HepG2 (cell line): ENCODE results near the gene TMEM253. TPM values are rescaled to one million over a fixed set of nuclear protein-coding genes. Genes with fewer than 3 reads are reported as not detected.

Experiments used
- DPF2 ChIP-seq: sonication (generic); formaldehyde crosslinking; IDR thresholded peaks from 2 replicates; pipeline ENCODE4 v1.4.0; 2020; ENCODE audit warnings: mild to moderate bottlenecking, low read depth, missing genetic modification reagents, borderline replicate concordance
- EEA1 ChIP-seq: sonication (generic); formaldehyde crosslinking; IDR thresholded peaks from 2 replicates; pipeline ENCODE4 v1.5.1; 2020; ENCODE audit warnings: mild to moderate bottlenecking, missing genetic modification reagents, borderline replicate concordance
- FOXO4 ChIP-seq: sonication (generic); formaldehyde crosslinking; conservative IDR thresholded peaks from 2 replicates; pipeline ENCODE4 v1.8.1; 2023; ENCODE audit warnings: missing genetic modification reagents
- GFI1 ChIP-seq: sonication (generic); formaldehyde crosslinking; IDR thresholded peaks from 2 replicates; pipeline ENCODE4 v1.5.0; 2020; ENCODE audit warnings: missing genetic modification reagents, mild to moderate bottlenecking, borderline replicate concordance
- HNF4A ChIP-seq: sonication (generic); formaldehyde crosslinking; IDR thresholded peaks from 2 replicates; pipeline ENCODE4 v1.4.0; 2020; ENCODE audit warnings: missing genetic modification reagents
- IRF2 ChIP-seq: IDR thresholded peaks from 2 replicates; pipeline ENCODE4 v1.6.1; 2018; ENCODE audit warnings: missing genetic modification reagents, missing compliant biosample characterization
- KLF11 ChIP-seq: IDR thresholded peaks from 2 replicates; pipeline ENCODE4 v1.6.1; 2016; ENCODE audit warnings: missing compliant biosample characterization
- NBN ChIP-seq: fragments of 450-650 bp; conservative IDR thresholded peaks from 2 replicates; pipeline ENCODE4 v1.6.1; 2017
- NFE2L2 ChIP-seq: fragments of 150-350 bp; IDR thresholded peaks from 2 replicates; pipeline ENCODE4 v1.6.1; 2014; ENCODE audit warnings: low read length
- RNF2 ChIP-seq: fragments of 450-650 bp; conservative IDR thresholded peaks from 2 replicates; pipeline ENCODE4 v1.6.1; 2016; ENCODE audit warnings: low read depth
- SKIL ChIP-seq: sonication (generic); formaldehyde crosslinking; IDR thresholded peaks from 2 replicates; pipeline ENCODE4 v1.8.0; 2022; ENCODE audit warnings: missing genetic modification reagents, mild to moderate bottlenecking, moderate library complexity, borderline replicate concordance
- STAT6 ChIP-seq: sonication (generic); formaldehyde crosslinking; IDR thresholded peaks from 2 replicates; pipeline ENCODE4 v1.4.0; 2020; ENCODE audit warnings: missing genetic modification reagents, mild to moderate bottlenecking, borderline replicate concordance
- TGIF2 ChIP-seq: IDR thresholded peaks from 2 replicates; pipeline ENCODE4 v1.6.1; 2016; ENCODE audit warnings: control low read depth, missing compliant biosample characterization
- TRAFD1 ChIP-seq: sonication (generic); formaldehyde crosslinking; IDR thresholded peaks from 2 replicates; pipeline ENCODE4 v1.5.1; 2020; ENCODE audit warnings: missing genetic modification reagents, mild to moderate bottlenecking, borderline replicate concordance
- ZC3H4 ChIP-seq: sonication (generic); formaldehyde crosslinking; IDR thresholded peaks from 2 replicates; pipeline ENCODE4 v1.4.0; 2020; ENCODE audit warnings: missing genetic modification reagents, borderline replicate concordance
- ZFP82 ChIP-seq: sonication (generic); formaldehyde crosslinking; IDR thresholded peaks from 2 replicates; pipeline ENCODE4 v1.5.1; 2020; ENCODE audit warnings: mild to moderate bottlenecking, missing genetic modification reagents, borderline replicate concordance
- ZNF296 ChIP-seq: sonication (generic); formaldehyde crosslinking; conservative IDR thresholded peaks from 2 replicates; pipeline ENCODE4 v1.5.0; 2020; ENCODE audit warnings: mild to moderate bottlenecking, missing genetic modification reagents
- ZNF335 ChIP-seq: sonication (generic); formaldehyde crosslinking; IDR thresholded peaks from 2 replicates; pipeline ENCODE4 v1.4.0; 2020; ENCODE audit warnings: missing genetic modification reagents
- ZNF343 ChIP-seq: sonication (generic); formaldehyde crosslinking; IDR thresholded peaks from 2 replicates; pipeline ENCODE4 v1.4.0; 2020; ENCODE audit warnings: mild to moderate bottlenecking, missing genetic modification reagents
- ZNF432 ChIP-seq: sonication (generic); formaldehyde crosslinking; IDR thresholded peaks from 2 replicates; pipeline ENCODE4 v1.5.0; 2020; ENCODE audit warnings: missing genetic modification reagents, mild to moderate bottlenecking, borderline replicate concordance
- ZNF446 ChIP-seq: sonication (generic); formaldehyde crosslinking; IDR thresholded peaks from 2 replicates; pipeline ENCODE4 v1.5.0; 2020; ENCODE audit warnings: mild to moderate bottlenecking, missing genetic modification reagents
- ZNF652 ChIP-seq: IDR thresholded peaks from 2 replicates; pipeline ENCODE4 v1.6.1; 2016; ENCODE audit warnings: low read depth, borderline replicate concordance
- ZSCAN29 ChIP-seq: sonication (generic); formaldehyde crosslinking; conservative IDR thresholded peaks from 2 replicates; pipeline ENCODE4 v1.4.0; 2020; ENCODE audit warnings: mild to moderate bottlenecking, missing genetic modification reagents
- polyA plus RNA-seq, 8 experiments: library from polyadenylated mRNA; depleted of rRNA in 3 of 8; stranded (reverse) in 7 of 8; unstranded in 1 of 8; fragments of >200 nt; fragmentation: Illumina TruSeq in 4 of 8; extraction: Trizol in 4 of 8; gene quantifications; 2 replicates each; pipeline versions ENCODE4 v1.2.1 to v1.2.3, GENCODE V29; 2011 to 2016; ENCODE audit warnings: low read depth in 4 of 8, missing spikeins in 1 of 8, mixed read lengths in 1 of 8; ENCODE audit not compliant: insufficient read depth in 1 of 8
- total RNA-seq, 5 experiments: library from RNA; depleted of rRNA; stranded (reverse); fragments of >200 nt; fragmentation: Illumina TruSeq; extraction: Trizol; gene quantifications; 2 replicates each; pipeline ENCODE4 v1.2.3, GENCODE V29; 2016; ENCODE audit warnings: low read depth in 1 of 5

TMEM253 gene
- total and polyA plus RNA-seq, 2 of the 13 experiments (the other 11 are each of a cell fraction or from before 2014, with no cell fraction given): 0.29 to 0.45 TPM

GRCh38 chr14:21069388-21070082 is 31.3 kb upstream of the TMEM253 start (continued):
- TF ChIP-seq ZSCAN29 (peak; percentile 66), STAT6 (0 out of 2 replicates have a peak, but pooled peaks have one; percentile 48), ZNF343 (CRISPR knock-in tag) (0 out of 2 replicates have a peak, but pooled peaks have one; percentile 55), SKIL (CRISPR knock-in tag) (peak; percentile 73; the same call in 1 of the 2 replicates), NBN (no peak), IRF2 (CRISPR knock-in tag) (peak; percentile 27; the same call in 1 of the 2 replicates), FOXO4 (CRISPR knock-in tag) (no peak), EEA1 (CRISPR knock-in tag) (no peak), ZC3H4 (CRISPR knock-in tag) (no peak), ZNF432 (CRISPR knock-in tag) (peak; percentile 9; the same call in 1 of the 2 replicates), RNF2 (peak; percentile 69; the same call in 1 of the 2 replicates), ZNF652 (CRISPR knock-in tag) (no peak), ZFP82 (CRISPR knock-in tag) (0 out of 2 replicates have a peak, but pooled peaks have one; percentile 44), NFE2L2 (no peak), GFI1 (CRISPR knock-in tag) (0 out of 2 replicates have a peak, but pooled peaks have one; percentile 45), HNF4A (CRISPR knock-in tag) (peak; percentile 50), DPF2 (CRISPR knock-in tag) (peak; percentile 35; the same call in 1 of the 2 replicates), ZNF296 (no peak), KLF11 (no peak), ZNF335 (CRISPR knock-in tag) (no peak), TRAFD1 (CRISPR knock-in tag) (no peak), TGIF2 (no peak), ZNF446 (CRISPR knock-in tag) (0 out of 2 replicates have a peak, but pooled peaks have one; percentile 8)
